SK-N-MC (cell line): ENCODE results near the gene ACVR1B.

ENCODE experiments used
- EZH2 ChIP-seq: fragments of 200-600 bp; sonication (generic); IDR thresholded peaks from one replicate; pipeline ENCODE4 v1.6.1; 2017; ENCODE audit warnings: antibody characterized with exemption
- FOXP2 ChIP-seq: optimal IDR thresholded peaks from 2 replicates; pipeline ENCODE3; 2011; ENCODE audit warnings: mild to moderate bottlenecking, moderate library complexity; ENCODE audit not compliant: insufficient read depth; ENCODE audit errors: extremely low read length, control extremely low read depth

GRCh38 chr12:52038447-52038846 lies 86.9 kb downstream of the ACVR1B start:
- TF ChIP-seq EZH2 (no peak), FOXP2 (no peak)
